Kidney capillary endothelial cell (primary cell): Measurements from ENCODE around the gene CYP4F22.
"Not testable (repeated sequence)": the region's sequence is repeated elsewhere in the genome, so short reads cannot be mapped to it uniquely, and the experiment has no call there.

Source experiments
- DNase-seq: peaks from one replicate; pipeline ENCODE4 v3.0.0-alpha.2; 2018; ENCODE audit warnings: low spot score

CYP4F22 gene

DNA sequence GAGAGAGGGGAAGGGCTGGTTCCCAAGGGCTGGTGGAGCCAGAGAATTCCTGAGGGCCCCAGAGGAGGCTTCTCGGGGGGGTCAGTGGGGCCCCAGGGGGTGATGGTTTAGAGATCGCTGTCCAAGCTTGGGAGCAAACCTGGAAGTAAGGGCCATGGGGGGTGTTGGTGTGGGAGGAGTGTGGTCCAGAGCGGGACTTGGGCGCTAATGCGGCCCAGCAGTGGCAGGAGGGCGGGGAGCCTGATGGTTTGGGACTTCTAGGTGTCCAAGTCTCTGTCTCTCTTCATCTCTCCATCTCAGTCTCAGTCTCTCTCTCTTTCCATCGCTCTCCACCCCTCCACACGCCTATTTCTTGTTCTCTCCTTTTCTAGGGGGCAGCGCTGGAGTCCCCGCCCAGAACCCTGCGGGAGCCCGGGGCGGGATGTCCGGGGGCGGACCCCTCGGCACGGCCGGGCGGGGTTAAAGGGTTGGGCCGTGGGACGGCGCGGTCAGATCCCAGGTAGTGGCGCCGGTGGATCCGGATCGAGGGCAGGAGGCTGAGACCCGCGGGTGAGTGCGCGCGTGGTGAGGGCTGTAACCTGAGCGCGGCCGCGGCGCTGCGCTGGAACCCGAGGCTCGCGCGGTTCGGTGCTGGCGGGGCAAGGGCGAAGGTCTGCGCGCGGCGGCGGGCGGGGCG is at the start of gene CYP4F22:
TSS of gene CYP4F22 (plus strand) at position 491 of the 676 bp plus-strand sequence. CDS start 16,812 bp downstream, outside the sequence.
- no peak for DNase-seq

GRCh38 chr19:15461694-15462093 is 46.6 kb upstream of the CYP4F22 start:
- no peak for DNase-seq

DNA sequence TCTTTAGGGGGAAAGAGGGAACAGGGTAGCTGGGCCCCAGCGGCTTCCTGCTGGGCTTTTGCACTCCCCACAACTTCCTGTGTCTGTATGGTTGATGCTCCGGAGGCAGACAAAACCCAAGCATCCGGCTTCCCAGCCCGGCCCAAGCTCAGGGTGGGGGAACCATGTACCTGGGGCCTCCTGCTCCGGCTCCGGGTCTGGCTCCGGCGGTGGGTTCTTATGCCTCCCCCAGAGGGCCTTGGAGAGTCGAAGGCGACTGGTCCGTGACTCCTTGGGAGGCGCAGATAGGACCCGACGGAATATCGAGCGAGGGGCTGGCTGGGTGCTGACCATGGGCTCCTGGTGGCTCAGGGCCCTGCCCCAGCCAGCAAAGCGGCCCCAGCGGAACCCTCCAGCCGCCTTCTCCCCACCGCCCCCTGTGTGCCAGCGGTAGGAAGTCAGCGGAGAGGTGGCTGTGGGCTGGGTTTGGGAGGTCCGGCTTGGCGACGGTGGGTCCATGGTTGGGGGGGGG is 44.4 kb upstream of the CYP4F22 start:
- DNase-seq: no peak

- no peak for DNase-seq
Observed at GRCh38 chr19:15464394-15465385, 43.6 kb upstream of the CYP4F22 start, which contains the start of gene RASAL3. Gene RASAL3, minus strand, starts transcription at chr19:15464544. Its CDS starts 186 bp downstream, at chr19:15464358.

GRCh38 chr19:15466851-15467733 is 41.2 kb upstream of the CYP4F22 start:
- peak; percentile 75 for DNase-seq

- DNase-seq: no peak
Observed at GRCh38 chr19:15467734-15468214, 40.6 kb upstream of the CYP4F22 start.

DNA sequence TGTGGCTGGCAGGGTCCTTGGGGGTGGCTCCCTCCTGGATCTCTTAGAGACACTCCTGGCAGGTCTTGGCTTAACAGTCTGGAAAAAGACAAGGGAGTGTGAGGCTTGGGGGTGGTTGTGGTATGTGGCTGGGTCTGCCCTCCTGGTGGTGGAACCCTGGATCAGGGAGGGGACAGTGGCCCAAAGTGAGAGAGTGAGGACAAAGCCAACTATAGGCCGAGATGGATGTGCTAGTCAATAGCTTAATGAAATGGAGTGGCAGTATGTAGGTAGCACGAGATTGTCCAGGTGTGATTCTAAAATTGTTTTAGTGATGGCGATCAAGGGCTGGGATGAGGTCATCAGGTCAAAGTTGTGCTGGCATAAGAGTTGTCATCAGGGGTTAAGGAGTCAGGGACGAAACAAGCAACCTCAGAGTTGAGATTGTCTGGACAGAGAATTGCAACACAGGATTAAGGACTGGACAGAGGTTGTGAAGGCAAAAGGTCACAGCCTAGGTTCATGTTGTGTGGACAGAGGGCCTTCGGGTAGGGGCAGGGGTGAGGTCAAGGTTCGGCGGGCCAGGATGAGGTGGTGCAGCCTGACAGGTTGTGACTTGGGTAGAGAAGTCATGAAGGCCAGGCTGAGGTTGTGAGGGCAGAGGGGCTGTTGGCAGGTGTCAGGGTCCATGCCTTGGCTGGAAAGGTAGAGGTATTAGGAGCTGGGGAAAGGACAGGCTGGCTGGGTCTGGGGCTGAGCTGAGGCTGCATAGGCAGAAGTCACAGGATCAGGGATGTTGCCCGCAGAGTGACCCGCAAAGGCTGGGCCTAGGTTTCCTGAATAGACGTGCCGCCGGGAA is 39.4 kb upstream of the CYP4F22 start:
- DNase-seq: no peak

GRCh38 chr19:15469513-15470297 is 38.6 kb upstream of the CYP4F22 start:
- DNase-seq: no peak

- DNase-seq: no peak
Observed at GRCh38 chr19:15471639-15472101, 36.7 kb upstream of the CYP4F22 start.

DNA sequence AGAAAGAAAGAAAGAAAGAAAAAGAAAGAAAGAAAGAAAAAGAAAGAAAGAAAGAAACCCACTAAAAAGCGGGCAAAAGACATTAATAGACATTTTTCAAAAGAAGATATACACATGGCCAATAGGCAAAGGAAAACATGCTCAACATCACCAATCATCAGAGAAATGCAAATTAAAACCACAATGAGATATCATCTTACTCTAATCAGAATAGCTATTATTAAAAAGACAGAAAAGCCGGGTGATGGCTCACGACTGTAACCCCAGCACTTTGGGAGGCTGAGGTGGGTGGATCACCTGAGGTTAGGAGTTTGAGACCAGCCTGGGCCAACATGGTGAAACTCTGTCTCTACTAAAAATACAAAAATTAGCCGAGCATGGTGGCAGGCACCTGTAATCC is 34.5 kb upstream of the CYP4F22 start:
- DNase-seq: not testable (repeated sequence)

DNA sequence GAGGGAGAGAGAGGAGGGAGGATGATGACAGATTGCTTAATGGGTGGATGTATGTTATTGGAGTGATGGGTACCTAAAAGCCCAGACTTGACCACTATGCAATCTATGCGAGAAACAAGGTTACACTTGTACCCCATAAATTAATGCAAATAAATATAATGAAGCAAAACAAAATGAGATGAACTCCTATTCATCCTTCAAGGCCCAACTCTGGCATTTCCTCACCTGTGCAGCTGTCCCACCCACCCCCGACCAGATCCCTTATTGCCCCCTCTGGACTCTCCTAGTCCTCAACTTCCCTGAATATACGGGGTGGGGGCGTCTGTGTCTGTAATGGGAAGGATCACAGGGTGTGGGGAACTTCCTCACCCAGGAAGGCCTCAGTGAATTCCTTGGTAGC is 33.2 kb upstream of the CYP4F22 start:
- no peak for DNase-seq

- no peak for DNase-seq
Observed at GRCh38 chr19:15475611-15476010, 32.7 kb upstream of the CYP4F22 start.

- no peak for DNase-seq
Observed at GRCh38 chr19:15476325-15476724, 32.0 kb upstream of the CYP4F22 start.

DNA sequence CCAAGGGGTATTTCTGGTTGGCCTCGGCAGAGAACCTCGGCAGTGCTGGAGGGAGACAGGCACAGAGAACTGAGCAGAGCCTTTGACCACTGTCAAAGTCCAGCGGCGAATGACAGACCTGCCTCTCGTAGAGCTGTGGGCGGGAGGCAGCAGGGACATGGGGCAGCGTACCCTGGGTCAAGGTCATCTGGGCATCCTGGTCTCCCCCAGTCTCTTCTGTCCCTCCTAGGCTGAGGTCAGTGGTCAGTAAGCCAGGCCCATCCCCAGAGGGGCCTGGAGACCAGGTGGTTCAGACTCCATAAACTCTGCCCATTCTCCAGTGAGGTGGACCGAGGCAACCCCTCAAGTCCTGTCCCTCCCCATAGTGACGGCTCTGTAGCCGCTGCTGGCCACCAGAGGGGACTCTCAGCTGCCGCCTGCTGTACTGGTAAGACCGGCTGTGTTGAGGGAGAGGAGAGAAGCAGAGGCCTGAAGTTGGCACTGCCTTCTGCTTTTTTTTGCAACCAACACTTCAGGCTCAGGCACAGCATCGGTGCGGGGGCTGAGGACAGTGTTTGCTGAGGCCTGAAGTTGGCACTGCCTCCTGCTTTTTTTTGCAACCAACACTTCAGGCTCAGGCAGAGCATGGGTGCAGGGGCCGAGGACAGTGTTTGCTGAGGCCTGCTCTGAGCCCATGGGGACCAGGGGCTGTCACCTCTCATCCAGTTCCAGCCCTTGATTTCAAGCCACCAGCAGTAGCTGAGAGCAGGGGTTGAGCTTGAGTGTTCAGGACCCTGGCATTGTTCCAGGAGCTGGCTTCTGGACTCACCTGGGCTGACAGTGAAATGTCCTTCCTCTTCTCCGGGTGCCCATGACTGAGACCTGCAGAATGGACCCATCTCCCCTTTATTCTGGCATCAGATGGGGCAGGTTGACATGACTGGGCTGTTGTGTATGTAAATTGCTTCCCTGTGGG is 28.7 kb upstream of the CYP4F22 start, which contains the start of gene PGLYRP2:
TSS of gene PGLYRP2 (minus strand) at position 111 of the 955 bp plus-strand sequence. CDS start 130 bp downstream, outside the sequence.
- no peak for DNase-seq

GRCh38 chr19:15480996-15481395 is 27.3 kb upstream of the CYP4F22 start:
- DNase-seq: not testable (repeated sequence)

GRCh38 chr19:15485768-15486167 is 22.6 kb upstream of the CYP4F22 start:
- DNase-seq: not testable (repeated sequence)

DNA sequence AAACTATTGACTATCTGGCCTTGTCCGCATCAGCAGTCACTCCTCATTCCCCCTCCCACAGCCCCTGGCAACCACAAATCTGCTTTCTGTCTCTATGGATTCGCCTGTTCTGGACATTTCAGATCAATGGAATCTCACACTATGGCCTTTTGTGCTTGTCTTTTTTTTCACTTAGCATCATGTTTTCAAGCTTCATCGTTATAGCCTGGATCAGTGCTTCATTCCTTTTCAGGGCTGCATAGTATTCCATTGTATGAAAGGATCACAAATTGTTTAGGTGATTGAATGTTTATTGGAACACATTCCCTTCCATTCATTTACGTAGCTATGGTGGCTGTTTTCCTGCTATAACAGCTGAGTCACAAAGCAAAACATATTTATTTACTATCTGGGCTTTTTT is 21.3 kb upstream of the CYP4F22 start:
- no peak for DNase-seq
